GM18526 (cell line): ENCODE data around the gene CHTF18.

ENCODE experiments used
- POLR2A ChIP-seq: IDR thresholded peaks from 3 replicates; pipeline ENCODE4 v1.6.1; 2011; ENCODE audit not compliant: insufficient read length; ENCODE audit errors: extremely low read depth

Gene CHTF18

DNA sequence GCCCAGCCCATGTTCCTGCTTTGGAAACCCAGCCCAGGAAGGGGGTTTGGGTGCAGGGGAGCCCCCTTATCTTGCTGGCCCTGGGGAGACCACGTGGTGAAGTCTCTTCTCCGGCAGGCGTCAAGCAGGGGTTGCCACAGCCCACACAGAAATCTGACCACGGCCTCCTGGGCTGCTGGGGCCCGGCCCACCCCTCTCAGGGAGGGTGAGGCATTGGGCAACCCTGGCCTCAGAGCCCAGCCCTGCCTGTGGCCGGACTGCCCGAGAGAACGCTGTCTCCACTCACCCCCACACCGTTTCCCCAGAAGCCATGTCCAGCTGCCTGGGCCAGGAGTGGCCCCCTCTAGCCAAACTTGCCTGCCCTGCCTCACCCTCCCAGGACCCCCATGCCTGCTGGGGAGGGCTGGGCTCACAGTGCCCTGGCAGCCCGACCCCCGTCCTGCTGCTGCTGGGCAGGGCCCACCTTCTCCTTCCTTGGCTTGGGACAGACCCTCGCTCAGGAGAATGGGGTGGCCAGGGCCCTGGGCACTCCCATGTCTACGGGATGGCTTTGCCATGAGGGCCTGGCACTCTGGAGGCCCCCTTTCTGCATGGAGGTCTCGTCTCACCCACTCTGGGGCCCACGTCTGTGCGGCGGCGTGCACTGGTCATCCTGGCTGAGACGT, 6.9 kb upstream of the CHTF18 start:
- no peak for TF ChIP-seq POLR2A

DNA sequence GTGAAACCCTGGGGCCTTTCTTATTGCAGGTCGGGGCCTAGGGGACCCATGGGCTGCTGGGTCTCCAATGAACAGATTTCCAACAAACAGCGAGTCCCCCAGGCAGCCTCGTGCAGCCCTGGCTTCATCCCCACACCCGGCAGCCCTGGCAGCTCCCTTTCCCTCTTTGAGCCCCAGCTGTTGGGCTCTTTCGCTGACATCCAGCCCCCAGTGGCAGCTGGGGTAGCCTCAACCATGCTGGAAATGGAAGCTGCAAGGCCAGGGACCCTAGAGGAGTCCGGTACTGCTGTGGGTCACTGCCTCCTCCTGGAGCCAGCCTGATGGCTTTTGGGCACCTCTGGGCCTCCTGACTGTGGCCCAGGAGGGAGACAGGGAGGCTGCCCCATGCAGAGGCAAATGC, 6.2 kb upstream of the CHTF18 start:
- TF ChIP-seq POLR2A: no peak

DNA sequence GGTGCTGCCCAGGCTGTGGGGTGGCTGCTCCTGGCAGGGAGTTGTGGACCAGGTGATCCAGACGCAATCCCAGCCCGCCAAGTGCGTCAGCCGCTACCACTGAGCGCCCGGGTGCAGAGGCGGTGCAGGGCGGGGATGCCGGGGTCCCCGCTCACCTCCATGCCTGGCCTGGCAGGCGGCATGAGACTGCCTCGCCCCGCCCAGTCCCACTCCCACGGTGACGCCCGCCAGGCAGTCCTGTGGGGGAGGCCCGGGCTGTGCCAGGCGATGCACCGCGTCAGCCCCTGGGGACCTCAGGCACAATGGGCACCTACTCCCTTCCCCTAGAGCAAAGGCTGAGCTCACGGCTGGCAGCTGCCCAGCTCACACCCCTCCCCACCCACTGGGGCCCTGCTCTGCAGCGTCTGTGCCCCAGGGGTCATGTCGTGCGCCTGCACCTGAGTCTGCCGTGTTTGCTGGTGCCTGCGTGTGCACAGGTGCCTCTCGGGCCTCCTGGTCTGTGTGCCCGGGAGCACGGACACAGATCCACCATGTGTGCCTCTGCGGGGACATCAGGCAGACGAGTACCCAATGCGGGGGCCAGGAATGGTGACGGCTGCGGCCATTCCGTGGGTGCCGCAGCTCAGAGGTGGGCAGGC, 5.5 kb upstream of the CHTF18 start:
- TF ChIP-seq POLR2A: no peak

DNA sequence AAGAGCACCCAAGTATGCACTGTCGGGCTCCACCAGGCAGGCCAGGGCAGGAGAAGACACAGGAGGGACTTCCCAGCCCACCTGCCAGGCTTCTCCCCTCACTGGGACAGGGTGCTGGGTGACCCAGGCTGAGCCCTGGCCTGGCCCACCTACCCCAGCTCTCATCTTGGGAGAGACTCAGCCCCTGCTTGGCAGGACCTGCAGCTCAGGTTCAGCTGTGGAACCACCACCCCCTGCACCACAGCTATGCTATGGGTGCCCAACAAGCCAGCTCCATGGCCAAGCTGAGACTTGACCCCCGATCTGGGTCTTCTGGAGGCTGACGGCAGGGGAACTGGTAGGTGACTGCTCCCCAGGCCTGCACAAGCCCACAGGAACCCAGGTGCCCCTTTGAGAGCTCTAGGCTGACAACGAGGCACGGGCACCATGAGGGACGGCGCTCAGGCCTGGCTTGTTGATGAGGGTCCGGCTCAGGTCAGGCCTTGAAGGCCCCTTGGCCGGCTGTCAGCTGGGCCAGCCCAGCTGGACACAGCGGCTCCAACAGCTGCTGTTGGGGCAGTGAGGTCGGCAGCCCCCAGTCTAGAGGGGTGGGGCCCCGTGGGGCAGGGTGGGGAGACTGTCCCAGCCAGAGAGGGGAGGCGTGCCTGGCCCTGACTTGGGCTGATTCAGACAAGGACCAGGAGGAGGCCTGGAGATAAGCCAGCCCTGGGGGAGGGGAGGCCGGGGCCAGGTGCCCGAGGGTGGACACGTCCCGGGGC, 4.8 kb upstream of the CHTF18 start:
- TF ChIP-seq POLR2A: no peak

DNA sequence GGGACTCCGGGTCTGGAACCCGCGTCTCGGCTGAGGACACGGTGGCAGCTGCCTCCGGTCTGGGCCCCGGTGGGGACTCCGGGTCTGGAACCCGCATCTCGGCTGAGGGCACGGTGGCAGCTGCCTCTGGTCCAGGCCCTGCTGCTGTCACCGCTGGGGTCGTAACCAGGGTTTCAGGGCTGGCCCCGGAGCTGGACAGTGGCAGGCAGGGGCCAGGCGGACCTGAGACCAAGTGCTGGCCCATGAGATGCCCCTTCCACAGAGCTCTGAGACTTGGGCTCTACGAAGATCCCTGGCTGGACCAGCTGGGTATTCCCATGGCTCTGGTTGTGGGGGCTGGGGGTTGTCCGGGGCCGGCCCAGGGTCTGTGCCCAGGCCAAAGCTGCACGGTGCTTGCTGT, 4.0 kb upstream of the CHTF18 start:
- TF ChIP-seq POLR2A: no peak

DNA sequence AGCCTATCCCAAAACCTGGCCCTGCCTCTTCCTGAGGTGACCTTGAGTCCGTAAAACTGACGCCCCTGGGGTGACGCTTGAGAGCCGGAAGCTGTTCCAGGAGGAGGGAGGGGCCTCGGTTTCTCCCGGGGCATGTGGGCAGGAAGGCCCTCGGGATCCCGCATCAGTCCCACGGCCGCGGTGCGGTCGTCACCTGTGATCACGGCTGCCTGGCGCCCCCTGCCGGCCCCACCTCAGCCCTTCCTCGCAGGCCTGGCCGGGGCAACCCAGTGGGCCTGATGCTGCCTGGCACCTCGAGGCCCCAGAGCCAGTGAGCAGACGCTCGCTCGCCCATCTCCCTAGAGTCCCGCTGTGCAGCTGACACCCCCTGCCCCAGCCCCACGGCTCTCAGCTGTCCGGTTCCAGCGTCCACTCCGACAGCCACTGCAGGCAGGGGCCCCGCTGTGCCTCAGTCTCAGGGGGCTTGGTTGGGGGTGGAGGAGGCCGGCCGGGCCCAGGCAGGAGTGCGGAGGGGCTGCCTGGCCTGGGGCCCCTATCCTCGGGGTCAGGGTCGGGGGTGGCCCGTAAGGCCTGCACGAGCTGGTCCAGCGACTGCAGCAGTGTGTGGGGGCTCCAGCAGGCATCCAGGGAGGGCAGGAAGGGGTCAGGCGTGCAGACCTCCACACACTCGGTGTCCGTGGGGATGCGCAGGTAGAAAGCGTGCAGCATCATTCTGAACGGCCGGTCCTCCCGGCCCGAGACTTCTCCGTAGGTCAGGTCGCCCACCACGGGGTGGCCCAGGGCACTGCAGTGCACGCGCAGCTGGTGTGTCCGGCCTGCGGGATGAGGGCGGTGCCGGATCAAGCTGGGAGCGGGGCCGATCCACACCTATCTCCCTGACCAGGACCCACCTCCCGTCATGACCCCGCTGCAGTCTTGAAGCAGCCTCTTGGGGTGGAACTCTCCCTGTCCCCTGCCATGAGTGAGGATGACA, 2.6 kb upstream of the CHTF18 start:
- no peak for TF ChIP-seq POLR2A

DNA sequence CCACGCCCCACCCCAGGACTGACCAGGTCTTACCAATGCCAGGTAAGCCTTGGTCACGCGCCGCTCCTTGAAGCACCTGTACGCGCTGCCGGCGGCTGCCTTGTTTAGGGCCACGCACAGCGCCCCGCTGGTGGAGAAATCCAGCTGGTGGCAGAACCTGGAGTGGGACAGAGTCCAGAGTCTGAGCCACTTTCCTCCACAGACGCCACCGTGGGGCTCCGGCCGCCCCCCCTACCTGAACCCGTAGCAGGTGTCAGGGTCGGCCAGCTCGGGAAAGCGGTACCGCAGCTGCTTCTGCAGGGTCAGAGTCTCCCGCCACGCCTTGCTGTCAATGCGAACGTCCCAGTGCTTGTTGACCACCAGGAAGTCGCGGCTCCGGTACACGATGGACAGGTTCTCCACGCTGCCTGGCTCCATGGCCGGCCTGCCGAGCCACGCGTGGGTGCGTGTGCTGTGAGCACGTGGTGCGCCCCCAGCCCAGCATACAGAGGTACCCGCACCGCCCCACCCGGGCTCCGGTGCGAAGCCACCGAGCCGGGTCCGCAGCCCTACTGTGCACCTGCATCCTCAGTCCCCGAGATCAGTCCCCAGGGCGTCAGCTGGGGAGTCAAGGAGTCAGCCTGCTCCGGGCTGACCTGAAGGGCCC, 976 bp upstream of the CHTF18 start:
- TF ChIP-seq POLR2A: no peak

DNA sequence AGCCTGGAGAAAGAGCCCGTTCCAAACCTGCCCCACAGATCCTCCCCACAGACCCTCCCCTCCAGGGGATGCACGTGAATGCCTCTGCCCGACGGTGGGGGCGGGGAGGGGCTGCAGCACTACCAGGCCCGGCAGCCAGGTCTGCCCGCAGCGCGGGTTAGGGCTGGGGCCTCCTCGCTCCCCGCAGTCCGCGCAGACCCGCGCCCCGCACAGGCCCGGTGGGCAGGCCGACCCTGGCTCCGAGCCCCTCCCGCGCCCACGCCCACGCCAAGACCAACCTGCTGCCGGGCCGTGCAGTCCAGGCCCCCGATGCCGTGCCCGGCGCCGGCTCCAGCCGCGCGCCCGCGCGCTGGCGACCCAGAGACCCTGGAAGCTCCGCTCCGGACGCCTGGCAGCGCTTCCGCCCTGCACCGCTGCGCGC, 432 bp upstream of the CHTF18 start, which contains the start of gene RPUSD1:
Gene RPUSD1 (minus strand): TSS at position 404 of the 421 bp plus-strand sequence. CDS start 644 bp downstream, outside the sequence.
- peak; percentile 76 for TF ChIP-seq POLR2A

DNA sequence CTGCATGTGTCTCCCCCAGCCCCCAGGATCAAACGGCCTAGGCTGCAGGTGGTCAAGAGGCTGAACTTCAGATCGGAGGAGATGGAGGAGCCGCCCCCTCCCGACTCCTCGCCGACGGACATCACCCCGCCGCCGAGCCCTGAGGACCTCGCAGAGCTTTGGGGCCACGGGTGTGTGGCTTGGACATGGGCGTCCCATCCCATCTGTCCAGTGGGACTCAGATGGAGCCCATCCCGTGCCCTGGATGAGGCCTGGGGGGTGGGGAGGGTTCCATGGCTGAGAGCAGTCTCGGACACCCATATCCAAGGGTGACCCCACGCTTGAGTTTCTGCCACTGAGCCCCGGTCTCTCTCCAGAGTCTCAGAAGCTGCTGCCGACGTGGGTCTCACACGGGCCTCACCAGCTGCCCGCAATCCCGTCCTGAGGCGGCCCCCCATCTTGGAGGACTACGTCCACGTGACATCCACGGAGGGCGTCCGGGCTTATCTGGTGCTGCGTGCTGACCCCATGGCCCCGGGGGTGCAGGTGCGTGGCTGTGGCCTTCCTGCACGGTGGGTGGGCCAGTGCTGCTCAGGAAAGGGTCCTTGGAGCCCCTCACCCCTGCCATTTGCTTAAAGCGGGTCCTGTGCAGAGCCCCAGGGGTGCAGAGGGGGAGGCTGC, 901 bp downstream of the CHTF18 start:
- no peak for TF ChIP-seq POLR2A

DNA sequence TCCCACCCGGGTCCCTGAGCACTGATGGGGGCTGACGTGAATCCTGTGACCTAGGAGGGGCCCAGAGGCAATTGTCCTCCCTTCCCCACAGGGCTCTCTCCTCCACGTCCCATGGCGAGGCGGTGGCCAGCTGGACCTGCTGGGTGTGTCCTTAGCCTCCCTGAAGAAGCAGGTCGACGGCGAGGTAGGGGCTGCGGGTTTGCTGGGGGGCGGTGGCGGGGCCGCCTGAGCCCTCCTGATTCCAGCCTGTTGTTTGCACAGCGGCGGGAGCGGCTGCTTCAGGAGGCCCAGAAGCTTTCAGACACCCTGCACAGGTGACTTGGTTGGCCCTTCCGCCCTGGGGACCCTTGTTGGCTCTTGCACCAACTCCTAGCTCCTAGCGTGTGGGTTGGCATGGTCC, 1.7 kb downstream of the CHTF18 start:
- TF ChIP-seq POLR2A: no peak

DNA sequence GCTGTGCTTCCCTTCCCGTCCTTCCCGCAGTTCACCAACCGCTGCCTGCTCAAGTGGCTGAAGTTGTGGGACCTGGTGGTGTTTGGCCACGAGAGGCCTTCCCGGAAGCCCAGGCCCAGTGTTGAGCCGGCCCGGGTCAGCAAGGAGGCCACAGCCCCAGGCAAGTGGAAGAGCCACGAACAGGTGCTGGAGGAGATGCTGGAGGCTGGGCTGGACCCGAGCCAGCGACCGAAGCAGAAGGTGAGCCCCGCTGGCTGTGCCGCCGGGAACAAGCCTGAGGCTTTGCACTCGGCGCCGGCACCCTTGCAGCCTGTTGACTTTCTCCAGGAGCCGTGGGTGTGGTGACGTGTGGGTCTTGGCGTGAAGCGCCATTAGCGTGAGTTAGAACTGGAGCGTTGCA, 2.7 kb downstream of the CHTF18 start:
- TF ChIP-seq POLR2A: no peak

DNA sequence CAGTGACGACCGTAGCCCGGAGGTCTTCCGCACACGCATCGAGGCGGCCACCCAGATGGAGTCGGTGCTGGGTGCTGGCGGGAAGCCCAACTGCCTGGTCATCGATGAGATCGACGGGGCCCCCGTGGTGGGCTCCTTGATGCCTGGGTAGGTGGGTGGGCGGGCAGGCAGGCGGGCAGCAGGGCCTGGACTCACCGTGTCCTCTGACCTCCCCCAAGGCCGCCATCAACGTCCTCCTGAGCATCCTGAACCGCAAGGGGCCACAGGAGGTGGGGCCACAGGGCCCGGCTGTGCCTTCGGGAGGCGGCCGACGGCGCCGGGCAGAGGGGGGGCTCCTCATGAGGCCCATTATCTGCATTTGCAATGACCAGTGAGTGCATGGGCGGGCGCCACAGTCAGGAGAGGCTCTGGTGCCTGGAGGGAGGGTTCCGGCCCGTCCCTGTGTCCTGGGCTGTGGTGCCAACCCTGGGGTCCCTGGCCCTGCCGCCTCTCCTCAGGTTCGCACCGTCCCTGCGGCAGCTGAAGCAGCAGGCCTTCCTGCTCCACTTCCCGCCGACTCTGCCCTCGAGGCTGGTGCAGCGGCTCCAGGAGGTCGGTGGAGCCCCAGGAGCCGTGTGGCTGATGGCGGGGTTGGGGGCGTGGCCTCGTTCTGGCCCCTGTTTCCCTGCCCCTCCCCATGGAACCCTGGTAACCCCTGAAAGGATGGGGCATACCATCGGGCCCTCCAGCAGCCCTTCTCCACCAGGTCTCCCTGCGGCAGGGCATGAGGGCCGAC, 4.0 kb downstream of the CHTF18 start:
- no peak for TF ChIP-seq POLR2A

DNA sequence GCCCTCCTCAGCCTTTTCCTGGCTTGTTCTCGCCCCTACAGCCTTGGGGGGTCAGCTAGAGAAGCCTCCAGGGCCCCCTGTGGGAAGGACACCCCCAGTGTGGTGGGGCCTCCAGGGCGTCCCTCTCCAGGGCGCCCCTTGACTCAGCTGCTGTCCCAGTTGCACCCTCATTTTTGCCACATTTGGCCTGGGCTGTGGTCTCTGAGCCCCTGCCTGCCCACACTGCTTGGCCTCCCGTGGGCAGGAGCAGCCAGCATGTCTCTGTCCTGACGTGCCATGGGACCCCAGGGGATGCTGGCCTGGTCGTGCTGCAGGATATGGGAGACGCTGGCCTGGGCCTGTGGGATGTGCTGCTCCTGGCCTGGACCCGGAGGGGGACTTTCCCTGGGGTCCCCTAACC, 5.0 kb downstream of the CHTF18 start:
- TF ChIP-seq POLR2A: no peak
